MCF 10A (cell line): ENCODE measurements around the gene CHRNA7. TPM values are rescaled to one million over a fixed set of nuclear protein-coding genes. Genes with fewer than 3 reads are reported as not detected.

Source experiments
- BruUV-seq: library from RNA; stranded (reverse); fragments of 400-500 nt; replicated peaks from 2 replicates; lab custom pipeline; 2021; lab: Mats Ljungman, UMichigan
- CTCF ChIA-PET: fragments of 300-600 bp; sonication (Branson Sonifier 250); formaldehyde crosslinking; extraction: SDS; loops from one replicate; lab custom pipeline; 2021; ENCODE audit warnings: antibody characterized with exemption, inconsistent platforms; lab: Yijun Ruan, JAX
- POLR2A ChIA-PET: fragments of 300-600, 350-650 bp; sonication (Branson Sonifier 250); formaldehyde crosslinking; extraction: SDS; loops from one replicate; lab custom pipeline; 2020; ENCODE audit warnings: antibody characterized with exemption, inconsistent platforms; lab: Yijun Ruan, JAX
- DNase-seq: peaks from one replicate; pipeline ENCODE4 v3.0.0-alpha.2; 2018; ENCODE audit not compliant: unreplicated experiment
- H3K27ac Mint-ChIP-seq: one replicate; pipeline ENCODE4 v1.8.0; 2022; ENCODE audit warnings: mild to moderate bottlenecking, low read depth, mixed read lengths; ENCODE audit not compliant: unreplicated experiment
- H3K27me3 Mint-ChIP-seq: one replicate; pipeline ENCODE4 v1.8.0; 2022; ENCODE audit warnings: mixed read lengths; ENCODE audit not compliant: insufficient read depth, unreplicated experiment
- H3K36me3 Mint-ChIP-seq: one replicate; pipeline ENCODE4 v1.8.0; 2022; ENCODE audit warnings: mild to moderate bottlenecking, moderate library complexity, mixed read lengths; ENCODE audit not compliant: insufficient read depth, unreplicated experiment
- H3K4me1 Mint-ChIP-seq: one replicate; pipeline ENCODE4 v1.8.0; 2022; ENCODE audit warnings: mixed read lengths; ENCODE audit not compliant: insufficient read depth, unreplicated experiment
- H3K4me3 Mint-ChIP-seq: one replicate; pipeline ENCODE4 v1.8.0; 2022; ENCODE audit warnings: mild to moderate bottlenecking, moderate library complexity, mixed read lengths; ENCODE audit not compliant: unreplicated experiment
- H3K9me3 Mint-ChIP-seq: one replicate; pipeline ENCODE4 v1.8.0; 2022; ENCODE audit warnings: mixed read lengths; ENCODE audit not compliant: unreplicated experiment
- CTCF ChIP-seq: fragments of 200-600 bp; IDR thresholded peaks from one replicate; pipeline ENCODE4 v1.8.0; 2022; ENCODE audit warnings: antibody characterized with exemption, mild to moderate bottlenecking; ENCODE audit not compliant: unreplicated experiment
- intact Hi-C: fragments of 100-400 bp; cut with micrococcal nuclease; formaldehyde crosslinking; loops from 2 replicates; pipeline ENCODE4 v1.14.1; 2022
- total RNA-seq: library from RNA; stranded (reverse); gene quantifications from 2 replicates; pipeline ENCODE4 v1.2.3, GENCODE V29; 2022

Gene CHRNA7
- total RNA-seq, 1 experiment from 2014 or later, result 0.23 TPM

DNA sequence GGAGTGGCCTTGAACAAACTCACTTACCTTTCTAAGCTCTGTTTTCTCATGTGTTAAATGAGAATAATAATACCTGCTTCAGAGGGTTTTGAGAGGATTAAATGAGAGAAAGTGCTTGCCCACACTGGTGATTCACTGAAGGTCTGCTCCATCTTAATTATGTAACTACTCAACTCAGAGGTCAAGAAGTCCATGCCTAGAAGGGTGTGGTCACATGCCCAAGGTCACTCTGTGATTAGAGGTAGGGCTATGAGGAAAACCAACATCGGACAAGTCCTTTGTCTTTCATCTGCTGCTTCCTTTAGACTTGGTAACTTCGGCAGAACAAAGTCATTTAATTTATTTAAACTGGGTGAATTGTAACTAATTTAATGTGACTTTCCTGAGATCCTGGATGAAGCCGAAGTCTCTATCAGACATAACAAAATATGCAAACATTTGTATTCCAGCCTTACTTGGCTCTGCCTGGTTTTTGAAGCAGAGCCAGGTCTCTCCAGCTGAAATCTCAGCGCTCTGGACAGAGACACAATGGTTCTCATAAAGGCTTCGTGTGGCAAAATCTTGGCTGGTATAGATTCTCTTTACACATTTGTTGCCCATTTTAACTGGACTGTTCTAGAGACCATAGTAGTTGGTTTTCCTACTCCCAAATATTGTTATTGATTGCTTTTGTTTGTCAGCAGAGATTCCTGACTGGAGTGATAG lies 3.0 kb downstream of the CHRNA7 start:
- no peak for DNase-seq
- CTCF ChIA-PET, result interaction anchor here (0.6 kb wide), 2 partner anchors 9 to 44 kb away, joined by 3 read pairs; no protein-coding TSS in a partner anchor
- Mint-ChIP-seq H3K9me3 (no peaks in the 10 kb centered on the region), H3K4me3 (no peak overlapping the region), H3K27me3 (peaks cover 75% of the 10 kb centered on the region), H3K36me3 (no peaks in the 10 kb centered on the region), H3K4me1 (no peaks in the 10 kb centered on the region), H3K27ac (no peak overlapping the region)
- POLR2A ChIA-PET, result no interaction called here
- no TSS peak for BruUV-seq
- intact Hi-C loops, result no loop called here
- no peak for TF ChIP-seq CTCF

DNA sequence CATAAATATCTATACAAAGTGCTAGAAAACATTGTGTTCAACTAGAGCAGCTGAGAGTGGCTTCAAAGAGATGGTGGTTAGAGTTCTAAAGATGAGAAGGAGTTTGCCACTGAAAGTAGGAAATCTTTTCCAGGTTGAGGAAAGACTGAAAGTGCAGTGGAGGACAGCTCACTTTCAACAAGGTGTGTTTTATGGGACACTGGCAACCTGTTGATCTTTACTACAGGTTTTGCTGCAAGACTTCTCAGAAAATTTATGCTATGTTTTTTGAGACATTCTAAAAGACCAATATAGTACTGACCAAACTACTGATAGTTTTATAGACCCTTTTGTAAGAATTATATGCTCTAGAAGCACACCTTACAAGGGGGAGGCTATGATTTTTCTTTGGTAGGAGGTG lies 3.8 kb downstream of the CHRNA7 start:
- H3K27ac Mint-ChIP-seq, result no peak overlapping the region
- TF ChIP-seq CTCF, result no peak
- H3K9me3 Mint-ChIP-seq, result no peaks in the 10 kb centered on the region
- DNase-seq, result no peak
- no TSS peak for BruUV-seq
- intact Hi-C loops, result no loop called here
- peaks cover 70% of the 10 kb centered on the region for H3K27me3 Mint-ChIP-seq
- no peaks in the 10 kb centered on the region for H3K4me1 Mint-ChIP-seq
- H3K4me3 Mint-ChIP-seq, result no peak overlapping the region
- ChIA-PET POLR2A (no interaction called here), CTCF (interaction anchor here (0.6 kb wide), 1 partner anchor 44 kb away, joined by 3 read pairs; no protein-coding TSS in a partner anchor)
- H3K36me3 Mint-ChIP-seq, result no peaks in the 10 kb centered on the region

DNA sequence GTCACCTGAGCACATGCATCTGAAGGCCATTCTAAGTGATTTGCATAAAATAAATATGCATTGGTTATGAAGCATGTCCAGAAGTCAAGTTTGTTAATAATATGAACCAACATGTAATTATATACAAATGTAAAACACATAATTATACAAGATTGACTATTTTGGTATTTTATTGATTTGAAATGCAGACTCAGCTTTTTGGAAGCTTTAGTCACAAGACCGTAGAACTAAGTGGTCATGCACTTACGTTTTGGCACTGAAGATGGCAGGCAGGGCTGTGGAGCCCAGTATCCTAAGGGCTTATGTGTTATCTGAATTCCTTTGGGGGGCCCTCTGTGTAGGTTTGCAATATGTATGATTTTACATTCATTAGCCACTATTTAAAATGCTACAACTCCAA lies 5.0 kb downstream of the CHRNA7 start:
- H3K27me3 Mint-ChIP-seq, result peaks cover 72% of the 10 kb centered on the region
- ChIA-PET POLR2A (no interaction called here), CTCF (no interaction called here)
- DNase-seq, result no peak
- no peak for TF ChIP-seq CTCF
- intact Hi-C loops, result no loop called here
- no peaks in the 10 kb centered on the region for H3K36me3 Mint-ChIP-seq
- no peaks in the 10 kb centered on the region for H3K4me1 Mint-ChIP-seq
- no peaks in the 10 kb centered on the region for H3K9me3 Mint-ChIP-seq
- no TSS peak for BruUV-seq
- H3K27ac Mint-ChIP-seq, result no peak overlapping the region
- no peak overlapping the region for H3K4me3 Mint-ChIP-seq

- Mint-ChIP-seq H3K36me3 (no peaks in the 10 kb centered on the region), H3K4me3 (no peak overlapping the region), H3K4me1 (no peaks in the 10 kb centered on the region), H3K27me3 (peaks cover 77% of the 10 kb centered on the region), H3K27ac (no peak overlapping the region), H3K9me3 (no peaks in the 10 kb centered on the region)
- intact Hi-C loops, result no loop called here
- no TSS peak for BruUV-seq
- ChIA-PET POLR2A (no interaction called here), CTCF (no interaction called here)
- TF ChIP-seq CTCF, result no peak
- DNase-seq, result no peak
These were observed 6.7 kb downstream of the CHRNA7 start for GRCh38 chr15:32036971-32037370.
